H1 (cell line): ENCODE measurements around the gene SLC16A6. TPM values are rescaled to one million over a fixed set of nuclear protein-coding genes. Genes with fewer than 3 reads are reported as not detected.
A peak's percentile ranks its signal among the peaks of the same experiment; 100 is the strongest.

Source experiments
- CTCF ChIA-PET: fragments of 300-600 bp; sonication (Branson Sonifier 250); formaldehyde crosslinking; loops from one replicate; lab custom pipeline; 2021; ENCODE audit not compliant: partially characterized antibody; lab: Charles Lee
- POLR2A ChIA-PET: fragments of 300-600 bp; sonication (Branson Sonifier 250); formaldehyde crosslinking; loops from one replicate; lab custom pipeline; 2021; ENCODE audit warnings: inconsistent platforms; ENCODE audit not compliant: partially characterized antibody; lab: Charles Lee
- DNase-seq, 2 experiments: peaks; one replicate each; pipeline versions ENCODE4 v3.0.0 to v3.0.0-alpha.2; 2010 to 2022; ENCODE audit warnings: low spot score in 2 of 2, low read depth in 1 of 2, mixed read lengths in 1 of 2
- FAIRE-seq: peaks from 2 replicates; lab custom pipeline; 2011; peaks lifted over from hg19 to GRCh38; lab: Jason Lieb, UNC
- H2AFZ ChIP-seq: 2 replicates; pipeline ENCODE4 v1.8.1; 2012; ENCODE audit warnings: low read length, inconsistent platforms
- H2AK5ac ChIP-seq: 2 replicates; pipeline ENCODE4 v1.6.1; 2013; ENCODE audit warnings: low read depth, low read length
- H2BK120ac ChIP-seq: replicated peaks from 2 replicates; pipeline ENCODE3; 2013; ENCODE audit warnings: low read depth, low read length, inconsistent platforms
- H2BK12ac ChIP-seq: 2 replicates; pipeline ENCODE4 v1.6.1; 2013; ENCODE audit warnings: low read depth, low read length
- H2BK15ac ChIP-seq: 2 replicates; pipeline ENCODE4 v1.6.1; 2013; ENCODE audit warnings: low read length
- H2BK20ac ChIP-seq: 2 replicates; pipeline ENCODE4 v1.6.1; 2013; ENCODE audit warnings: low read length
- H2BK5ac ChIP-seq: 2 replicates; pipeline ENCODE4 v1.6.1; 2013; ENCODE audit warnings: low read depth, low read length
- H3K14ac ChIP-seq: 2 replicates; pipeline ENCODE4 v1.6.1; 2013; ENCODE audit warnings: inconsistent platforms; ENCODE audit not compliant: insufficient read length
- H3K18ac ChIP-seq: 2 replicates; pipeline ENCODE4 v1.6.1; 2013; ENCODE audit warnings: low read length; ENCODE audit errors: extremely low read depth
- H3K23ac ChIP-seq: 2 replicates; pipeline ENCODE4 v1.6.1; 2013; ENCODE audit warnings: inconsistent platforms; ENCODE audit not compliant: insufficient read length
- H3K23me2 ChIP-seq: 2 replicates; pipeline ENCODE4 v1.6.1; 2013; ENCODE audit warnings: low read depth, low read length
- H3K27ac ChIP-seq: 2 replicates; pipeline ENCODE4 v1.6.1; 2011; ENCODE audit warnings: low read depth, low read length, inconsistent platforms
- H3K27me3 ChIP-seq, 4 experiments: replicated peaks in 1 of 4; 1 replicate in 1 of 4; 2 replicates in 3 of 4; pipeline versions ENCODE4 v1.6.1 to v1.8.1; 2011 to 2013; ENCODE audit warnings: low read length in 3 of 4, mild to moderate bottlenecking in 3 of 4, inconsistent platforms in 2 of 4, mixed read lengths in 2 of 4, moderate library complexity in 1 of 4; ENCODE audit not compliant: control insufficient read depth in 3 of 4, insufficient read depth in 3 of 4; ENCODE audit errors: extremely low read depth in 1 of 4
- H3K36me3 ChIP-seq, 4 experiments: 2 replicates each; pipeline versions ENCODE4 v1.6.1 to v1.8.1; 2011 to 2013; ENCODE audit warnings: mild to moderate bottlenecking in 4 of 4, low read length in 3 of 4, moderate library complexity in 2 of 4, control low read depth in 1 of 4, inconsistent platforms in 1 of 4; ENCODE audit not compliant: insufficient read depth in 4 of 4, control insufficient read depth in 2 of 4
- H3K4ac ChIP-seq: replicated peaks from 2 replicates; pipeline ENCODE3; 2013; ENCODE audit warnings: low read length, low read depth, mixed read lengths, inconsistent platforms; ENCODE audit not compliant: insufficient read length
- H3K4me1 ChIP-seq, 4 experiments: replicated peaks in 1 of 4; 1 replicate in 1 of 4; 2 replicates in 3 of 4; pipeline versions ENCODE4 v1.6.1 to v1.8.1; 2011 to 2013; ENCODE audit warnings: low read length in 3 of 4, inconsistent platforms in 2 of 4, mixed read lengths in 1 of 4; ENCODE audit not compliant: insufficient read depth in 4 of 4, control insufficient read depth in 3 of 4
- H3K4me2 ChIP-seq, 2 experiments: 2 replicates each; pipeline versions ENCODE4 v1.6.1 to v1.8.1; 2011 to 2013; ENCODE audit warnings: low read depth in 2 of 2, low read length in 2 of 2, control low read depth in 1 of 2, inconsistent platforms in 1 of 2, mild to moderate bottlenecking in 1 of 2; ENCODE audit not compliant: insufficient read depth in 1 of 2
- H3K4me3 ChIP-seq, 4 experiments: fragments of 200-600, 300-600 bp in 1 of 4; sonication (generic), shearing (Covaris generic), sonication (Bioruptor Twin) in 1 of 4; 2 replicates each; pipeline versions ENCODE4 v1.5.1 to v1.8.1; 2011 to 2016; ENCODE audit warnings: low read length in 4 of 4, low read depth in 3 of 4, control low read depth in 2 of 4, inconsistent platforms in 2 of 4, mild to moderate bottlenecking in 2 of 4, mixed read lengths in 1 of 4, moderate library complexity in 1 of 4; ENCODE audit not compliant: insufficient read depth in 2 of 4; ENCODE audit errors: extremely low read depth in 1 of 4
- H3K56ac ChIP-seq: replicated peaks from 2 replicates; pipeline ENCODE3; 2013; ENCODE audit warnings: low read depth, mild to moderate bottlenecking, mixed read lengths, low read length, inconsistent platforms; ENCODE audit not compliant: insufficient read length
- H3K79me1 ChIP-seq: 2 replicates; pipeline ENCODE4 v1.6.1; 2013; ENCODE audit warnings: low read depth, low read length, control low read depth
- H3K79me2 ChIP-seq, 2 experiments: 2 replicates each; pipeline versions ENCODE4 v1.6.1 to v1.8.1; 2012 to 2013; ENCODE audit warnings: low read length in 2 of 2, mild to moderate bottlenecking in 2 of 2, inconsistent platforms in 1 of 2; ENCODE audit not compliant: insufficient read depth in 2 of 2, control insufficient read depth in 1 of 2
- H3K9ac ChIP-seq, 4 experiments: replicated peaks in 1 of 4; 1 replicate in 1 of 4; 2 replicates in 3 of 4; pipeline versions ENCODE4 v1.6.1 to v1.8.1; 2011 to 2013; ENCODE audit warnings: low read depth in 3 of 4, low read length in 3 of 4, control low read depth in 2 of 4, mild to moderate bottlenecking in 2 of 4, moderate library complexity in 2 of 4, inconsistent platforms in 1 of 4; ENCODE audit errors: extremely low read depth in 1 of 4
- H3K9me3 ChIP-seq, 2 experiments: 2 replicates each; pipeline versions ENCODE4 v1.6.1 to v1.8.1; 2012 to 2013; ENCODE audit warnings: mild to moderate bottlenecking in 2 of 2, moderate library complexity in 2 of 2, control low read depth in 1 of 2, inconsistent platforms in 1 of 2, low read depth in 1 of 2, low read length in 1 of 2, mixed read lengths in 1 of 2; ENCODE audit not compliant: insufficient read depth in 2 of 2
- H4K20me1 ChIP-seq, 2 experiments: replicated peaks in 1 of 2; 2 replicates each; pipeline versions ENCODE3 to v1.8.1; 2011 to 2013; ENCODE audit warnings: inconsistent platforms in 2 of 2, low read length in 2 of 2, mild to moderate bottlenecking in 1 of 2; ENCODE audit not compliant: insufficient read depth in 2 of 2, control insufficient read depth in 1 of 2
- H4K5ac ChIP-seq: 2 replicates; pipeline ENCODE4 v1.6.1; 2013; ENCODE audit warnings: low read length, low read depth, mixed read lengths, inconsistent platforms; ENCODE audit not compliant: insufficient read length
- H4K8ac ChIP-seq: 2 replicates; pipeline ENCODE4 v1.8.0; 2013; ENCODE audit warnings: mild to moderate bottlenecking, moderate library complexity, low read length, inconsistent platforms; ENCODE audit not compliant: insufficient read depth; ENCODE audit errors: extremely low read depth
- H4K91ac ChIP-seq: replicated peaks from 2 replicates; pipeline ENCODE3; 2013; ENCODE audit warnings: low read length, mixed read lengths, inconsistent platforms; ENCODE audit not compliant: insufficient read length
- WGBS, 2 experiments: shearing (Covaris generic) in 1 of 2; methylation state at CpG; one replicate each; pipeline versions ENCODE4 v1.1.6 to v1.1.7; 2013 to 2015; ENCODE audit warnings: low lambda C conversion rate in 2 of 2, mixed read lengths in 2 of 2, inconsistent platforms in 1 of 2, low coverage in 1 of 2, missing lambda C conversion rate in 1 of 2; ENCODE audit not compliant: insufficient replicate concordance in 2 of 2, insufficient coverage in 1 of 2, insufficient read length in 1 of 2; ENCODE audit errors: extremely low coverage in 1 of 2, missing lambda C conversion rate in 1 of 2; 5-methylcytosine and 5-hydroxymethylcytosine counted together
- polyA plus RNA-seq, 7 experiments: library from polyadenylated mRNA; depleted of rRNA in 3 of 7; stranded (reverse) in 5 of 7; unstranded in 2 of 7; fragments of >200 nt in 5 of 7; fragments of 200-250 nt in 2 of 7; gene quantifications; 1 replicate in 5 of 7; 2 replicates in 1 of 7; 4 replicates in 1 of 7; pipeline versions ENCODE4 v1.2.1 to v1.2.3, GENCODE V29; 2011 to 2013; ENCODE audit warnings: missing spikeins in 2 of 7, mixed read lengths in 2 of 7
- total RNA-seq: library from RNA; stranded (reverse); fragmentation: NEBNext Ultra II Directional; extraction: Animal tissue kit (Norgen Biotek cat#: 25700); gene quantifications from 2 replicates; pipeline ENCODE4 v1.2.1, GENCODE V29; 2021

The SLC16A6 gene
- total and polyA plus RNA-seq, 2 of the 8 experiments (the other 6 are each of a cell fraction or from before 2014, with no cell fraction given) = 0.17 to 0.22 TPM

- FAIRE-seq = no peak
- H3K18ac ChIP-seq = no peak overlapping the region
- no peak overlapping the region for H2AFZ ChIP-seq
- POLR2A ChIA-PET = interaction anchor here (0.6 to 1.3 kb wide), 4 partner anchors 10 to 23 kb away, joined by 3 to 5 read pairs (median 3); partner anchors contain the start of gene AMZ2
- H3K14ac ChIP-seq = no peak overlapping the region
- 85% methylated on average over 17 of the region's 17 CpGs; no CpG with 5 or more reads in 1 of the 2 experiments for WGBS, 2 experiments
- no peak overlapping the region for H2BK12ac ChIP-seq
- H2BK15ac ChIP-seq = no peak overlapping the region
- H3K4me3 ChIP-seq = no peak overlapping the region
- H2AK5ac ChIP-seq = no peak overlapping the region
- no peaks in the 10 kb centered on the region for H3K23me2 ChIP-seq
- no peak overlapping the region for H3K4me2 ChIP-seq
- H3K56ac ChIP-seq = no peak overlapping the region
- CTCF ChIA-PET = interaction anchor here (0.6 kb wide), 1 partner anchor 98 kb away, joined by 3 read pairs; no protein-coding TSS in a partner anchor
- no peaks in the 10 kb centered on the region for H3K79me1 ChIP-seq
- peak overlapping the region; percentile 52; the same call in 1 of the 2 replicates for H2BK5ac ChIP-seq
- no peaks in the 10 kb centered on the region for H3K36me3 ChIP-seq
- peak overlapping the region; percentile 3; the same call in 1 of the 2 replicates for H4K8ac ChIP-seq
- DNase-seq = no peak
- peaks cover 0 to 3% (median 0%) of the 10 kb centered on the region in 4 experiments; a peak in 1 of 7 replicates for H3K4me1 ChIP-seq
- no peaks in the 10 kb centered on the region for H3K9me3 ChIP-seq
- H3K9ac ChIP-seq = no peak overlapping the region
- H4K91ac ChIP-seq = no peak overlapping the region
- H3K27me3 ChIP-seq = no peaks in the 10 kb centered on the region
- no peak overlapping the region for H4K5ac ChIP-seq
- H3K23ac ChIP-seq = no peak overlapping the region
- H2BK120ac ChIP-seq = no peak overlapping the region
- no peak overlapping the region for H3K4ac ChIP-seq
- H3K27ac ChIP-seq = no peak overlapping the region
- H4K20me1 ChIP-seq = no peaks in the 10 kb centered on the region
- no peaks in the 10 kb centered on the region for H3K79me2 ChIP-seq
- no peak overlapping the region for H2BK20ac ChIP-seq
These were observed 61.9 kb downstream of the SLC16A6 start for GRCh38 chr17:68228817-68229570.
